CD4-positive, CD25-positive, alpha-beta regulatory T cell (primary cell): ENCODE data around the gene SDS. TPM values are rescaled to one million over a fixed set of nuclear protein-coding genes. Genes with fewer than 3 reads are reported as not detected.
A peak's percentile ranks its signal among the peaks of the same experiment; 100 is the strongest.

Source experiments
- ATAC-seq, 2 donors: fragments of 150-1000 bp; cut with Tn5 transposase; one replicate each; pipeline ENCODE4 v1.10.0; 2021; ENCODE audit warnings: low read depth in 2 of 2, moderate number of reproducible peaks in 2 of 2, moderate library complexity in 1 of 2
- DNase-seq, 3 donors: peaks; one replicate each; pipeline versions ENCODE4 v3.0.0 to v3.0.0-alpha.2; 2012 to 2022; ENCODE audit warnings: mixed read lengths in 1 of 3
- H3K27ac ChIP-seq: one replicate; pipeline ENCODE4 v1.7.0; 2013; ENCODE audit warnings: mild to moderate bottlenecking, low read length; ENCODE audit not compliant: insufficient read depth, poor library complexity, severe bottlenecking
- H3K27me3 ChIP-seq: one replicate; pipeline ENCODE4 v1.7.0; 2013; ENCODE audit warnings: low read length; ENCODE audit not compliant: control insufficient read depth, insufficient read depth
- H3K36me3 ChIP-seq: one replicate; pipeline ENCODE4 v1.7.0; 2013; ENCODE audit warnings: mild to moderate bottlenecking, low read length, moderate library complexity; ENCODE audit not compliant: control insufficient read depth, insufficient read depth
- H3K4me1 ChIP-seq: 2 replicates; pipeline ENCODE4 v1.7.0; 2013; ENCODE audit warnings: mild to moderate bottlenecking, low read length; ENCODE audit not compliant: insufficient read depth, control insufficient read depth, poor library complexity, severe bottlenecking
- H3K4me3 ChIP-seq: one replicate; pipeline ENCODE4 v1.7.0; 2013; ENCODE audit warnings: low read depth, mild to moderate bottlenecking, low read length, moderate library complexity
- H3K9me3 ChIP-seq, 2 experiments: 1 replicate in 1 of 2; 2 replicates in 1 of 2; pipeline ENCODE4 v1.7.0; 2013; ENCODE audit warnings: low read length in 2 of 2, mild to moderate bottlenecking in 1 of 2, moderate library complexity in 1 of 2; ENCODE audit not compliant: control insufficient read depth in 2 of 2
- H3K27ac Mint-ChIP-seq, 3 donors: one replicate each; pipeline ENCODE4 v1.8.0; 2020 to 2022; ENCODE audit warnings: mild to moderate bottlenecking in 3 of 3, mixed read lengths in 3 of 3, moderate library complexity in 2 of 3
- H3K27me3 Mint-ChIP-seq: one replicate; pipeline ENCODE4 v1.8.0; 2022; ENCODE audit warnings: mild to moderate bottlenecking, mixed read lengths
- H3K36me3 Mint-ChIP-seq: one replicate; pipeline ENCODE4 v1.8.0; 2020; ENCODE audit warnings: mixed read lengths
- H3K4me1 Mint-ChIP-seq, 4 donors: one replicate each; pipeline ENCODE4 v1.8.0; 2020 to 2022; ENCODE audit warnings: mixed read lengths in 4 of 4, mild to moderate bottlenecking in 1 of 4
- H3K4me3 Mint-ChIP-seq, 4 donors: one replicate each; pipeline ENCODE4 v1.8.0; 2020 to 2022; ENCODE audit warnings: mild to moderate bottlenecking in 4 of 4, mixed read lengths in 4 of 4, moderate library complexity in 3 of 4
- H3K9me3 Mint-ChIP-seq, 7 donors: one replicate each; pipeline ENCODE4 v1.8.0; 2020 to 2022; ENCODE audit warnings: mixed read lengths in 7 of 7, mild to moderate bottlenecking in 3 of 7, moderate library complexity in 2 of 7
- polyA plus RNA-seq, 4 donors: library from polyadenylated mRNA; unstranded; fragments of 300-500 nt; fragmentation: Illumina TruSeq; gene quantifications; one replicate each; pipeline ENCODE4 v1.2.3, GENCODE V29; 2021
- total RNA-seq: library from RNA; stranded (reverse); gene quantifications from one replicate; pipeline ENCODE4 v1.2.3, GENCODE V29; 2022

The SDS gene
- total and polyA plus RNA-seq, 5 donors from 2014 or later = not detected

- H3K4me1 Mint-ChIP-seq = peaks cover 0 to 5% (median 0%) of the 10 kb centered on the region in 4 donors
- no peaks in the 10 kb centered on the region for H3K27me3 ChIP-seq
- no peaks in the 10 kb centered on the region for H3K4me1 ChIP-seq
- no peak overlapping the region for H3K4me3 ChIP-seq
- H3K36me3 Mint-ChIP-seq = no peaks in the 10 kb centered on the region
- DNase-seq (peak; percentile 7 to 51 (median 34)), ATAC-seq (peak in 1 of 2 donors; percentile 32)
- no peaks in the 10 kb centered on the region for H3K9me3 ChIP-seq
- H3K27ac Mint-ChIP-seq = no peak overlapping the region
- H3K9me3 Mint-ChIP-seq = peaks cover 0 to 3% (median 0%) of the 10 kb centered on the region in 7 donors
- no peak overlapping the region for H3K27ac ChIP-seq
- H3K4me3 Mint-ChIP-seq = no peak overlapping the region
- no peaks in the 10 kb centered on the region for H3K36me3 ChIP-seq
- peaks cover 14% of the 10 kb centered on the region for H3K27me3 Mint-ChIP-seq
Measured at GRCh38 chr12:113424915-113425823, 21.5 kb upstream of the SDS start.

GRCh38 chr12:113424456-113424855 is 20.8 kb upstream of the SDS start:
- peaks cover 14% of the 10 kb centered on the region for H3K27me3 Mint-ChIP-seq
- H3K27ac ChIP-seq = no peak overlapping the region
- no peak overlapping the region for H3K4me3 ChIP-seq
- H3K36me3 Mint-ChIP-seq = no peaks in the 10 kb centered on the region
- H3K4me3 Mint-ChIP-seq = no peak overlapping the region
- no peak overlapping the region for H3K27ac Mint-ChIP-seq
- no peaks in the 10 kb centered on the region for H3K9me3 Mint-ChIP-seq
- no peaks in the 10 kb centered on the region for H3K27me3 ChIP-seq
- no peaks in the 10 kb centered on the region for H3K4me1 ChIP-seq
- H3K4me1 Mint-ChIP-seq = peaks cover 0 to 5% (median 0%) of the 10 kb centered on the region in 4 donors
- ATAC-seq = no peak
- no peaks in the 10 kb centered on the region for H3K36me3 ChIP-seq
- H3K9me3 ChIP-seq = no peaks in the 10 kb centered on the region
- no peak for DNase-seq

- Mint-ChIP-seq H3K36me3 (no peaks in the 10 kb centered on the region), H3K4me3 (peak overlapping the region in 1 of 4 donors; percentile 84), H3K27ac (peak overlapping the region in 1 of 3 donors; percentile 88), H3K9me3 (no peaks in the 10 kb centered on the region), H3K4me1 (peaks cover 0 to 5% (median 0%) of the 10 kb centered on the region in 4 donors), H3K27me3 (peaks cover 12% of the 10 kb centered on the region)
- ATAC-seq (no peak), DNase-seq (no peak)
- Histone ChIP-seq H3K27ac (no peak overlapping the region), H3K4me1 (no peaks in the 10 kb centered on the region), H3K4me3 (no peak overlapping the region), H3K36me3 (no peaks in the 10 kb centered on the region), H3K27me3 (no peaks in the 10 kb centered on the region), H3K9me3 (no peaks in the 10 kb centered on the region)
Measured at GRCh38 chr12:113422886-113423669, 19.4 kb upstream of the SDS start.

- DNase-seq = peak in 1 of 3 donors; percentile 15
- no peaks in the 10 kb centered on the region for H3K4me1 ChIP-seq
- no peaks in the 10 kb centered on the region for H3K27me3 ChIP-seq
- ATAC-seq = peak; percentile 50 to 62
- peak within 1 kb of the TSS in 1 of 3 donors; percentile 88 for H3K27ac Mint-ChIP-seq
- no peaks in the 10 kb centered on the region for H3K36me3 ChIP-seq
- no peak within 1 kb of the TSS for H3K27ac ChIP-seq
- H3K4me3 ChIP-seq = peak within 1 kb of the TSS; percentile 55
- peak within 1 kb of the TSS in 1 of 4 donors; percentile 84 for H3K4me3 Mint-ChIP-seq
- peaks cover 0 to 5% (median 0%) of the 10 kb centered on the region in 4 donors for H3K4me1 Mint-ChIP-seq
- H3K36me3 Mint-ChIP-seq = no peaks in the 10 kb centered on the region
- peaks cover 8% of the 10 kb centered on the region for H3K27me3 Mint-ChIP-seq
- H3K9me3 ChIP-seq = no peaks in the 10 kb centered on the region
- H3K9me3 Mint-ChIP-seq = no peaks in the 10 kb centered on the region
Measured at GRCh38 chr12:113422030-113422885, 18.6 kb upstream of the SDS start, which contains the start of gene SDSL. SDSL (plus strand) TSS chr12:113422380; CDS start chr12:113427983, 5,603 bp downstream.

GRCh38 chr12:113420996-113421595 is 17.4 kb upstream of the SDS start:
- DNase-seq = no peak
- Histone ChIP-seq H3K4me3 (no peak overlapping the region), H3K4me1 (no peaks in the 10 kb centered on the region), H3K36me3 (no peaks in the 10 kb centered on the region), H3K27ac (no peak overlapping the region), H3K27me3 (no peaks in the 10 kb centered on the region), H3K9me3 (no peaks in the 10 kb centered on the region)
- H3K36me3 Mint-ChIP-seq = no peaks in the 10 kb centered on the region
- no peak overlapping the region for H3K4me3 Mint-ChIP-seq
- no peak for ATAC-seq
- peaks cover 0 to 5% (median 0%) of the 10 kb centered on the region in 4 donors for H3K4me1 Mint-ChIP-seq
- H3K27ac Mint-ChIP-seq = no peak overlapping the region
- H3K9me3 Mint-ChIP-seq = no peaks in the 10 kb centered on the region
- peaks cover 8% of the 10 kb centered on the region for H3K27me3 Mint-ChIP-seq

- Histone ChIP-seq H3K4me3 (no peak overlapping the region), H3K4me1 (no peaks in the 10 kb centered on the region), H3K27ac (no peak overlapping the region), H3K9me3 (no peaks in the 10 kb centered on the region), H3K27me3 (no peaks in the 10 kb centered on the region), H3K36me3 (no peaks in the 10 kb centered on the region)
- DNase-seq (no peak), ATAC-seq (no peak)
- no peaks in the 10 kb centered on the region for H3K9me3 Mint-ChIP-seq
- no peak overlapping the region for H3K27ac Mint-ChIP-seq
- H3K36me3 Mint-ChIP-seq = no peaks in the 10 kb centered on the region
- H3K27me3 Mint-ChIP-seq = peaks cover 8% of the 10 kb centered on the region
- H3K4me1 Mint-ChIP-seq = peaks cover 0 to 5% (median 0%) of the 10 kb centered on the region in 4 donors
- no peak overlapping the region for H3K4me3 Mint-ChIP-seq
Measured at GRCh38 chr12:113418213-113418879, 14.7 kb upstream of the SDS start.
